ENCODE measurements around the gene CCL28.

GRCh38 chr5:43416803-43417394, 4.7 kb upstream of the CCL28 start:
- TF ChIP-seq, protein P1, sequence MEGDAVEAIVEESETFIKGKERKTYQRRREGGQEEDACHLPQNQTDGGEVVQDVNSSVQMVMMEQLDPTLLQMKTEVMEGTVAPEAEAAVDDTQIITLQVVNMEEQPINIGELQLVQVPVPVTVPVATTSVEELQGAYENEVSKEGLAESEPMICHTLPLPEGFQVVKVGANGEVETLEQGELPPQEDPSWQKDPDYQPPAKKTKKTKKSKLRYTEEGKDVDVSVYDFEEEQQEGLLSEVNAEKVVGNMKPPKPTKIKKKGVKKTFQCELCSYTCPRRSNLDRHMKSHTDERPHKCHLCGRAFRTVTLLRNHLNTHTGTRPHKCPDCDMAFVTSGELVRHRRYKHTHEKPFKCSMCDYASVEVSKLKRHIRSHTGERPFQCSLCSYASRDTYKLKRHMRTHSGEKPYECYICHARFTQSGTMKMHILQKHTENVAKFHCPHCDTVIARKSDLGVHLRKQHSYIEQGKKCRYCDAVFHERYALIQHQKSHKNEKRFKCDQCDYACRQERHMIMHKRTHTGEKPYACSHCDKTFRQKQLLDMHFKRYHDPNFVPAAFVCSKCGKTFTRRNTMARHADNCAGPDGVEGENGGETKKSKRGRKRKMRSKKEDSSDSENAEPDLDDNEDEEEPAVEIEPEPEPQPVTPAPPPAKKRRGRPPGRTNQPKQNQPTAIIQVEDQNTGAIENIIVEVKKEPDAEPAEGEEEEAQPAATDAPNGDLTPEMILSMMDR (IDR thresholded peaks at IDR 0.05 in 2 of 3, conservative IDR thresholded peaks at IDR 0.05 in 1 of 3; ENCODE audit: insufficient read depth in 2 of 3, low read depth in 1 of 3, low read length in 3 of 3): no peak
- no peak for TF ChIP-seq ZBTB5 (IDR thresholded peaks at IDR 0.05)
